GM18526 (cell line): ENCODE data around the gene AOPEP.

ENCODE experiments used
- POLR2A ChIP-seq: IDR thresholded peaks from 3 replicates; pipeline ENCODE4 v1.6.1; 2011; ENCODE audit not compliant: insufficient read length; ENCODE audit errors: extremely low read depth

The AOPEP gene

GRCh38 chr9:95029720-95030119 lies 303.2 kb downstream of the AOPEP start:
- no peak for TF ChIP-seq POLR2A

- no peak for TF ChIP-seq POLR2A
Observed at GRCh38 chr9:95030344-95030743, 303.8 kb downstream of the AOPEP start.

- TF ChIP-seq POLR2A, result no peak
Observed at GRCh38 chr9:95030920-95031642, 304.6 kb downstream of the AOPEP start.

- TF ChIP-seq POLR2A, result no peak
Observed at GRCh38 chr9:95031711-95032461, 305.4 kb downstream of the AOPEP start.

GRCh38 chr9:95032580-95033341 lies 306.3 kb downstream of the AOPEP start:
- TF ChIP-seq POLR2A, result no peak

GRCh38 chr9:95035846-95036245 lies 309.3 kb downstream of the AOPEP start:
- TF ChIP-seq POLR2A, result no peak

- no peak for TF ChIP-seq POLR2A
Observed at GRCh38 chr9:95036676-95037075, 310.2 kb downstream of the AOPEP start.

- TF ChIP-seq POLR2A, result no peak
Observed at GRCh38 chr9:95037789-95038521, 311.5 kb downstream of the AOPEP start.

GRCh38 chr9:95038666-95039065 lies 312.2 kb downstream of the AOPEP start:
- no peak for TF ChIP-seq POLR2A

GRCh38 chr9:95040106-95040505 lies 313.6 kb downstream of the AOPEP start:
- TF ChIP-seq POLR2A, result no peak

- TF ChIP-seq POLR2A, result no peak
Observed at GRCh38 chr9:95043826-95044225, 317.3 kb downstream of the AOPEP start.

- TF ChIP-seq POLR2A, result no peak
Observed at GRCh38 chr9:95044731-95045508, 318.4 kb downstream of the AOPEP start.

GRCh38 chr9:95045751-95046150 lies 319.3 kb downstream of the AOPEP start:
- TF ChIP-seq POLR2A, result no peak

GRCh38 chr9:95047452-95048224 lies 321.1 kb downstream of the AOPEP start:
- TF ChIP-seq POLR2A, result no peak
